Measurements from ENCODE around the gene GPR42. TPM values are rescaled to one million over a fixed set of nuclear protein-coding genes. Genes with fewer than 3 reads are reported as not detected.
"Not testable (repeated sequence)": the region's sequence is repeated elsewhere in the genome, so short reads cannot be mapped to it uniquely, and the experiment has no call there.

GPR42 gene
- total and polyA plus RNA-seq, 7 donors, result not detected

DNA sequence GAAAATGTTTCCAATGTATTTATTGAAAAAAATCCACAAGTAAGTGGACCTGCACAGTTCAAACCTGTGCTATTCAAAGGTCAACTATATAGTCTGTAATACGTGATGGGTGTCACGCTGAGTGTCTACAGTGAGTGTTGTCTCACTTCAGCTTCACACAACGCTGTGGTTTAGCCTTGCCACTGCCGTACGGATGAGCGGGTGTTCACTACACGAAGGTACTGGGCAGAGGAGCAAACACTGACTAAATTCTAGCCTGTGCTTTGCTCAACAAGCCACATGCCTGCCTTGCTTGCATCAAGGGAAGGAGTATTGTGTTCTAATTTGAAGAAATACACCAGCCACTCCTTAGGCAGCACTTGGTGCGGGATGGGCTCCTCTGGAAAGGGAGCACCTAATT lies 16.0 kb upstream of the GPR42 start:
- ATAC-seq (no peak), DNase-seq (no peak)
- H3K4me1 ChIP-seq, result no peaks in the 10 kb centered on the region
- intact Hi-C loops (cut with DNase I), result loop anchor here (10.0 kb wide), 2 partner anchors 110 to 140 kb away; partner anchors contain the start of gene KRTDAP (in 1 of the 2)
- H3K9me3 ChIP-seq, result no peaks in the 10 kb centered on the region
- H3K4me3 ChIP-seq, result no peak overlapping the region
- peaks cover 0 to 48% (median 2%) of the 10 kb centered on the region in 3 donors for H3K27me3 ChIP-seq (ENCODE audit: insufficient read depth in 3 of 3, low read length in 2 of 3)
- TF ChIP-seq, protein P1, sequence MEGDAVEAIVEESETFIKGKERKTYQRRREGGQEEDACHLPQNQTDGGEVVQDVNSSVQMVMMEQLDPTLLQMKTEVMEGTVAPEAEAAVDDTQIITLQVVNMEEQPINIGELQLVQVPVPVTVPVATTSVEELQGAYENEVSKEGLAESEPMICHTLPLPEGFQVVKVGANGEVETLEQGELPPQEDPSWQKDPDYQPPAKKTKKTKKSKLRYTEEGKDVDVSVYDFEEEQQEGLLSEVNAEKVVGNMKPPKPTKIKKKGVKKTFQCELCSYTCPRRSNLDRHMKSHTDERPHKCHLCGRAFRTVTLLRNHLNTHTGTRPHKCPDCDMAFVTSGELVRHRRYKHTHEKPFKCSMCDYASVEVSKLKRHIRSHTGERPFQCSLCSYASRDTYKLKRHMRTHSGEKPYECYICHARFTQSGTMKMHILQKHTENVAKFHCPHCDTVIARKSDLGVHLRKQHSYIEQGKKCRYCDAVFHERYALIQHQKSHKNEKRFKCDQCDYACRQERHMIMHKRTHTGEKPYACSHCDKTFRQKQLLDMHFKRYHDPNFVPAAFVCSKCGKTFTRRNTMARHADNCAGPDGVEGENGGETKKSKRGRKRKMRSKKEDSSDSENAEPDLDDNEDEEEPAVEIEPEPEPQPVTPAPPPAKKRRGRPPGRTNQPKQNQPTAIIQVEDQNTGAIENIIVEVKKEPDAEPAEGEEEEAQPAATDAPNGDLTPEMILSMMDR (IDR thresholded peaks at IDR 0.05), result no peak
- H3K36me3 ChIP-seq (ENCODE audit: insufficient read depth in 1 of 2, low read depth in 1 of 2), result no peaks in the 10 kb centered on the region
- H3K27ac ChIP-seq, result no peak overlapping the region
- 79 to 83% (median 82%) methylated on average over 8 of the region's 8 CpGs for WGBS, 3 donors

DNA sequence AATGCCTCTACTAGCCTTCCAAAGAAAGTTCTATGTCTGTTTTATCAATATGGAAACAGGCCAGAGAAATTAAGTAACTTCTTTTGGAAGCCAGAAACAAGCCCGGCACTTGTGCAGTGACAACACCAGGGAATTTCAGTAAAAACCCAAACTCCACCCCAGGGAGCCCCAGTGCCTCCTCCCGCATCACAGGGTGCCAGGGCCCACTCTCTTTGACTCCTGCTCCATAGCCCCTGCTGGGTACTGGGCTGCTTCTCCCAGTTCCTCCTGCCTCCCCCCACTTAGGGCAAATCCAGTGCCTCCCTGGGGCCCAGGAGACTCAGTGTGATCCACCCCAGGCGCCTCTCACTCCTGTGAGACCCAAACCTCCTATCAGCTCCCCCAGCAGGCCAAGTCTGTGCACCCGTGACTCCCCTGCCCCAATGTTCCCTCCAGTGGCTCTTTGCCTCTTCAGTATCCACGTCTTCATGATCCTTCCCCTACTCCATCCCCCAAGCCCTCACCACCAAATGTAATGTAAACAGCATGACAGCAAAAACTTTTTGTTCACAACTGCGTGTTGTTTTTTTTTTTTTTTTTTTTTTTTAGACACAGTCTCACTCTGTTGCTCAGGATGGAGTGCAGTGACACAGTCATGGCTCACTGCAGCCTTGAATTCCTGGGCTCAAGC lies 14.9 kb upstream of the GPR42 start:
- no peak overlapping the region for H3K27ac ChIP-seq
- H3K9me3 ChIP-seq, result no peaks in the 10 kb centered on the region
- no peaks in the 10 kb centered on the region for H3K4me1 ChIP-seq
- WGBS, 3 donors, result 32 to 37% (median 35%) methylated on average over 6 of the region's 6 CpGs
- H3K36me3 ChIP-seq (ENCODE audit: insufficient read depth in 1 of 2, low read depth in 1 of 2), result no peaks in the 10 kb centered on the region
- intact Hi-C loops (cut with DNase I), result loop anchor here (10.0 kb wide), 2 partner anchors 109 to 139 kb away; partner anchors contain the start of gene KRTDAP (in 1 of the 2)
- no peak overlapping the region for H3K4me3 ChIP-seq
- DNase-seq (no peak), ATAC-seq (no peak)
- peaks cover 0 to 41% (median 2%) of the 10 kb centered on the region in 3 donors for H3K27me3 ChIP-seq (ENCODE audit: insufficient read depth in 3 of 3, low read length in 2 of 3)
- TF ChIP-seq, protein P1 (IDR thresholded peaks at IDR 0.05), result no peak

DNA sequence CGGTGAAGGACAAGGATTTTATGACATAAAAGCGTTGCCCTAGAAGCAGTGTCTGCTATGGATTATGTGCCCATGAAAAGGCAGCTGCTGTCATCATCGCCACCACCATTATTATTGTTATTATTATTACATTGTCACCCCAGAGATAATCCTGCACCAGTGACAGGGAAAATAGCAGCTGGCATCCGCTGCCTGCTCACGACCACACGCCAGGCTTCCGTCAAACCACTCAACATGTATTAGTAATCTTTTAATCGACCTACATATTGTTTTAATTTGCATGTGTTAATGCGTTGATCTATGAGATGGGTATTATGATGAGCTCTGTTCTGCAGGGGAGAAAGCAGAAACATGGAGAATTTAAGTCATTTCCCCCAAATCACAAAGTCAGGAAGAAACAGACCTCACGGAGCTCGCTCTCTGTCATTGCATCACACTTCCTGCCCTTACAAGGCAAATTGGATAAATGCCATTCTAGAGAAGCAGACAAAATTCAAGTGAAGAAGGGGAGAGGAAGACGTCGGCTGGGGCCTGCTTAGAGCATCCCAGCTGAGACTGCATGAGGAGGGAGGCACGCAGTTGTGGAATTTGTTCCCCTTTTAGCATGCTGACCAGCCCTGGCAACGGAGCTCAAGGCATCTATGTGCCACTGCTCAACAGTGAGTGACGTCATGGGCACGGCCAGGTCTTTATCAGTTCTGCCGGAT lies 12.8 kb upstream of the GPR42 start, which contains the start of gene FFAR3:
Gene FFAR3 (plus strand): TSS at position 594 of the 707 bp plus-strand sequence. CDS start 431 bp downstream, outside the sequence.
- Histone ChIP-seq H3K27me3 (ENCODE audit: insufficient read depth in 3 of 3, low read length in 2 of 3) (peaks cover 0 to 24% (median 3%) of the 10 kb centered on the region in 3 donors), H3K27ac (no peak within 1 kb of the TSS), H3K9me3 (no peaks in the 10 kb centered on the region), H3K36me3 (ENCODE audit: insufficient read depth in 1 of 2, low read depth in 1 of 2) (no peaks in the 10 kb centered on the region), H3K4me3 (no peak within 1 kb of the TSS), H3K4me1 (no peaks in the 10 kb centered on the region)
- 44 to 49% (median 46%) methylated on average over 18 of the region's 18 CpGs for WGBS, 3 donors
- ATAC-seq, result peak in 1 of 4 donors; percentile 10
- peak in 1 of 2 donors; percentile 66 for DNase-seq
- TF ChIP-seq, protein P1 (IDR thresholded peaks at IDR 0.05), result no peak
- intact Hi-C loops (cut with DNase I), result loop anchor here (1.0 to 10.0 kb wide), 4 partner anchors 17 to 137 kb away; partner anchors contain the start of gene KRTDAP (in 1 of the 2)

DNA sequence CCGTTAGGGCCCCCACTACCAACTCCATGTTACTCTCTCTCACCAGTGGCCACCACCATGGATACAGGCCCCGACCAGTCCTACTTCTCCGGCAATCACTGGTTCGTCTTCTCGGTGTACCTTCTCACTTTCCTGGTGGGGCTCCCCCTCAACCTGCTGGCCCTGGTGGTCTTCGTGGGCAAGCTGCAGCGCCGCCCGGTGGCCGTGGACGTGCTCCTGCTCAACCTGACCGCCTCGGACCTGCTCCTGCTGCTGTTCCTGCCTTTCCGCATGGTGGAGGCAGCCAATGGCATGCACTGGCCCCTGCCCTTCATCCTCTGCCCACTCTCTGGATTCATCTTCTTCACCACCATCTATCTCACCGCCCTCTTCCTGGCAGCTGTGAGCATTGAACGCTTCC lies 12.0 kb upstream of the GPR42 start:
- DNase-seq; H3K36me3 ChIP-seq (ENCODE audit: insufficient read depth in 1 of 2, low read depth in 1 of 2); H3K9me3 ChIP-seq; H3K27ac ChIP-seq; H3K4me3 ChIP-seq; ATAC-seq; H3K4me1 ChIP-seq: not testable (repeated sequence)
- H3K27me3 ChIP-seq (ENCODE audit: insufficient read depth in 3 of 3, low read length in 2 of 3), result peaks cover 0 to 22% (median 3%) of the 10 kb centered on the region in 3 donors
- intact Hi-C loops (cut with DNase I), result loop anchor here (2.0 to 10.0 kb wide), 3 partner anchors 16 to 136 kb away; partner anchors contain the start of gene KRTDAP (in 1 of the 2)
- 64 to 71% (median 69%) methylated on average over 8 to 10 of the region's 16 CpGs for WGBS, 3 donors

DNA sequence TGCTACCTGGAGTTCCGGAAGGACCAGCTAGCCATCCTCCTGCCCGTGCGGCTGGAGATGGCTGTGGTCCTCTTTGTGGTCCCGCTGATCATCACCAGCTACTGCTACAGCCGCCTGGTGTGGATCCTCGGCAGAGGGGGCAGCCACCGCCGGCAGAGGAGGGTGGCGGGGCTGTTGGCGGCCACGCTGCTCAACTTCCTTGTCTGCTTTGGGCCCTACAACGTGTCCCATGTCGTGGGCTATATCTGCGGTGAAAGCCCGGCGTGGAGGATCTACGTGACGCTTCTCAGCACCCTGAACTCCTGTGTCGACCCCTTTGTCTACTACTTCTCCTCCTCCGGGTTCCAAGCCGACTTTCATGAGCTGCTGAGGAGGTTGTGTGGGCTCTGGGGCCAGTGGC lies 11.5 kb upstream of the GPR42 start:
- not testable (repeated sequence) for H3K9me3 ChIP-seq; H3K4me1 ChIP-seq; DNase-seq; H3K36me3 ChIP-seq (ENCODE audit: insufficient read depth in 1 of 2, low read depth in 1 of 2); H3K27ac ChIP-seq; H3K4me3 ChIP-seq; ATAC-seq
- peaks cover 0 to 18% (median 3%) of the 10 kb centered on the region in 3 donors for H3K27me3 ChIP-seq (ENCODE audit: insufficient read depth in 3 of 3, low read length in 2 of 3)
- WGBS, 3 donors, result 84 to 89% (median 86%) methylated on average over 17 to 19 of the region's 21 CpGs
- intact Hi-C loops (cut with DNase I), result loop anchor here (2.0 to 10.0 kb wide), 3 partner anchors 15 to 135 kb away; partner anchors contain the start of gene KRTDAP (in 1 of the 2)

DNA sequence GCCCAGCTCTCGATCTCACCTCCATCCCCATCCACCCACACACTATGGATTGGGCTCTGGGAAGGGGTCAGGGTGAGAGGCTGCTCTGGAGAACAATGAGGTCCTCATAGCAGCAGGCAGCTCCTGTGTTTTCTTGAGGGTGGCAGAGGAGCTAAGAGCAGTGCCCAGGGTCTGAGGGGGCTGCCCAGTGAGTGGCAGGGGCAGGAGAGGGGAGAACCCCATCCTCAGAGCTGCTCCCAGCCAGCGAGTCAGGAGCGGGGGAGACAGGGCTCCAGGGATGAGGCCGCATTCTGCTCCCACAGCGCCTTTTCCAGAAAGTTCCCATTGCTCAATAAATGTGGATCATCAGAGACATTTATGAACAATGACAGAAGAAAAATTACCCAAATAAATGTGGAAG lies 10.8 kb upstream of the GPR42 start:
- DNase-seq; H3K4me3 ChIP-seq; H3K4me1 ChIP-seq; H3K36me3 ChIP-seq (ENCODE audit: insufficient read depth in 1 of 2, low read depth in 1 of 2); ATAC-seq; H3K9me3 ChIP-seq; H3K27ac ChIP-seq; intact Hi-C loops (cut with DNase I): not testable (repeated sequence)
- WGBS, 3 donors, result 75 to 85% methylated on average over 1 to 4 of the region's 5 CpGs; no CpG with 5 or more reads in 1 of the 3 donors
- peaks cover 0 to 16% (median 3%) of the 10 kb centered on the region in 3 donors for H3K27me3 ChIP-seq (ENCODE audit: insufficient read depth in 3 of 3, low read length in 2 of 3)
